Measurements from ENCODE around the gene RIC8B.

The RIC8B gene

GRCh38 chr12:106767954-106768822 is 6.3 kb upstream of the RIC8B start:
- no peaks in the 10 kb centered on the region for H3K36me3 Mint-ChIP-seq
- no peak for DNase-seq
- peaks cover 25% of the 10 kb centered on the region for H3K27me3 Mint-ChIP-seq
- no peak overlapping the region for H3K4me3 Mint-ChIP-seq
- peaks cover 3% of the 10 kb centered on the region for H3K4me1 Mint-ChIP-seq
- no peak overlapping the region for H3K27ac Mint-ChIP-seq
- no peaks in the 10 kb centered on the region for H3K9me3 Mint-ChIP-seq
- CTCF ChIA-PET = no interaction called here

- no peaks in the 10 kb centered on the region for H3K36me3 Mint-ChIP-seq
- CTCF ChIA-PET = no interaction called here
- DNase-seq = no peak
- H3K27ac Mint-ChIP-seq = no peak overlapping the region
- no peaks in the 10 kb centered on the region for H3K9me3 Mint-ChIP-seq
- H3K4me3 Mint-ChIP-seq = no peak overlapping the region
- peaks cover 12% of the 10 kb centered on the region for H3K4me1 Mint-ChIP-seq
- peaks cover 25% of the 10 kb centered on the region for H3K27me3 Mint-ChIP-seq
Observed at GRCh38 chr12:106769078-106769477, 5.4 kb upstream of the RIC8B start.

DNA sequence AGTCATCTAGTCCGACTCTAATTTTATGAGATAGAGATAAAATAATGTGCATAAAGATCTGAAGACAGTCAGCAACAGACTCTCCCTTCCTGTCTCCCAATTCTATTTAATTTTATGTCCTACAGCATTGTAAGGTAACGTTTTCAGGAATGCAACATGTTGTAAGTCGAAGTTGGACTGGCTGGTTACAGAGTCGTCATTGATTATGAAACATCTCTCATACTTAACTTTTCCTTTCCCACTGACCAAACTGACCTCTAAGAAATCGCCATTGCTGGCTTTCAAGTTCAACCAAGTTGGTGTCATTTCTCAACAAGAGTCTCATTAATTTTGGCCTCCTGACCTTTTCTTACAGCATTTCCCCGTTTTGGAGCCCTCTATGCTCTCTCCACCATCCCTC is 4.9 kb upstream of the RIC8B start:
- Mint-ChIP-seq H3K36me3 (no peaks in the 10 kb centered on the region), H3K4me3 (no peak overlapping the region), H3K27ac (no peak overlapping the region), H3K4me1 (peaks cover 15% of the 10 kb centered on the region), H3K27me3 (peaks cover 25% of the 10 kb centered on the region), H3K9me3 (no peaks in the 10 kb centered on the region)
- CTCF ChIA-PET = no interaction called here
- DNase-seq = no peak

DNA sequence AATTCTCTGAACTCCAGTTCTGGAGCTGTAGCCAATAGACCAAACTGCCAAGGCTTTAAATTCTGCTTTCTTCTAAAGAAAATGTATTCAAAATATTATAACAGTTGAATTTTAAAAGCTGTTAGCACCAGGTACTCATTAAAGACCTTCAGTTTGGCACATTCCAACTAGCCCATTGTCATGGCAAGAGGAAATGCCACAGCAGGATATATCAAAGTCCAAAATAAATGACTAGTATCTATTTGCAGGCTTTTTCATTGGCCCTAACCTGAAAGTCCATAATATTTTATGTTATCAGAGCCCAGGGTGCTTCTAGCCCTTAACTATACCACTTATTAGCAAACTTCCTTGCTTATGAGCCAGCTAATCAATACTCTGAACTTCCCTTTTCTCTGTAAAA is 3.1 kb upstream of the RIC8B start:
- Mint-ChIP-seq H3K27ac (no peak overlapping the region), H3K4me3 (no peak overlapping the region), H3K27me3 (peaks cover 21% of the 10 kb centered on the region), H3K36me3 (peaks cover 5% of the 10 kb centered on the region), H3K4me1 (peaks cover 31% of the 10 kb centered on the region), H3K9me3 (no peaks in the 10 kb centered on the region)
- CTCF ChIA-PET = no interaction called here
- no peak for DNase-seq

- Mint-ChIP-seq H3K27me3 (peaks cover 9% of the 10 kb centered on the region), H3K9me3 (no peaks in the 10 kb centered on the region), H3K36me3 (peaks cover 10% of the 10 kb centered on the region), H3K4me1 (peaks cover 39% of the 10 kb centered on the region), H3K27ac (peak overlapping the region; percentile 91), H3K4me3 (peak overlapping the region; percentile 93)
- CTCF ChIA-PET = interaction anchor here (1.7 kb wide), 1 partner anchor 20 kb away, joined by 6 read pairs; no protein-coding TSS in a partner anchor
- DNase-seq = no peak
Observed at GRCh38 chr12:106773286-106774004, 1.0 kb upstream of the RIC8B start.

DNA sequence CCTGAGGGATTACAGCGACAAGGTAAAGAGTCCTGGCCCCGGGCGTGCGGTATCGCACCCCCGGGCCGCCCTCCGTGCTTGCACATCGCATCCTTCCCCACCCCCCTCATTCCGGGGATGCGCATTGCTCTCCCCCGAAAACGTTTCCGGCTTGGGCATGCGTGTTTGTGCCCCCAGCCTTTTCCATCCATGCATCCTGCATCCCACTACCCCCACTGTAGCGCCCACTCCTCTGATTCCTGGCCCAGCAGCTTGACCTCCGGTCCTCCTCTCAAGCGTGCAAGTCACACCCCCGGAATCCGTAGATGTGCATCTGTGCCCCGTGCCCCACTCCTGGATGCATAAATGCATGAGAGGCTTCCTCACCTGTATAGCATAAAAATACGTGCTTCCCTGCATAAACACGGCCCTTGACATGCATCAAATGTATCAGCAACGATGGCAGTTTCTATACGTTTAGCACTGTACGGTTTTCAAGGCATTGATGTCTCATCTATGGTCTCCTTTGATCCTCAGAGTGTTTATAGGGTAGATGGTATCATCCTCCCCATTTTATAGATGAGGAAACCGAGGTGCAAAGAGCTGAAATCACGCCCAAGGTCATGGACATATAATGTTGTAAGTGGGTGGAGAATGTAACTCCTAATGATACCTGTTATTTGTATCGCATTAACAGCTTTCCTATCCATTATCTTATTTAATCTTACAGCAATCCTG is 484 bp downstream of the RIC8B start:
- peak overlapping the region; percentile 93 for H3K4me3 Mint-ChIP-seq
- CTCF ChIA-PET = interaction anchor here (1.2 kb wide), 1 partner anchor 183 kb away, joined by 3 read pairs; no protein-coding TSS in a partner anchor

DNA sequence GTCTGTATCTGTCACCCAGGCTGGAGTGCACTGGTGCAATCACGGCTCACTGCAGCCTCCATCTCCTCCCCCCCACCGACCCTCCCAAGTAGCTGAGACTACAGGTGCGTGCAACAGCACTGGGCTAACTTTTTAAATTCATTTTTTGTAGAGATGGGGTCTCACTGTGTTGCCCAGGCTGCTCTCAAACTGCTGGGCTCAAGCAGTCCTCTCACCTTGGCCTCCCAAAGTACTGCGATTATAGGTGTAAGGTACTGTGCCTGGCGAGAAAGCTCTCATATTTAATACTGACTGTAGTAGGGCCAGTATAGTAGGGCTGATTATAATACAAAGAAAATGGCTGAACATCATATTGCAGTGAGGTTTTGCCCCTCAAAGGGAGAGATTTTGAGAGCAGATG is 2.4 kb downstream of the RIC8B start:
- DNase-seq = no peak
- H3K9me3 Mint-ChIP-seq = no peaks in the 10 kb centered on the region
- H3K36me3 Mint-ChIP-seq = peaks cover 12% of the 10 kb centered on the region
- H3K4me3 Mint-ChIP-seq = no peak overlapping the region
- H3K4me1 Mint-ChIP-seq = peaks cover 39% of the 10 kb centered on the region
- no peaks in the 10 kb centered on the region for H3K27me3 Mint-ChIP-seq
- no peak overlapping the region for H3K27ac Mint-ChIP-seq
- CTCF ChIA-PET = no interaction called here

More for the DNA sequence above, 484 bp downstream of the RIC8B start:
- Mint-ChIP-seq H3K27me3 (no peaks in the 10 kb centered on the region), H3K27ac (peak overlapping the region; percentile 91), H3K36me3 (peaks cover 10% of the 10 kb centered on the region), H3K4me1 (peaks cover 39% of the 10 kb centered on the region), H3K9me3 (no peaks in the 10 kb centered on the region)
- peak; percentile 51 for DNase-seq

- H3K27ac Mint-ChIP-seq = no peak overlapping the region
- no peaks in the 10 kb centered on the region for H3K27me3 Mint-ChIP-seq
- CTCF ChIA-PET = no interaction called here
- no peaks in the 10 kb centered on the region for H3K9me3 Mint-ChIP-seq
- no peak for DNase-seq
- H3K4me1 Mint-ChIP-seq = peaks cover 21% of the 10 kb centered on the region
- peaks cover 12% of the 10 kb centered on the region for H3K36me3 Mint-ChIP-seq
- no peak overlapping the region for H3K4me3 Mint-ChIP-seq
Observed at GRCh38 chr12:106780010-106780631, 5.6 kb downstream of the RIC8B start.

DNA sequence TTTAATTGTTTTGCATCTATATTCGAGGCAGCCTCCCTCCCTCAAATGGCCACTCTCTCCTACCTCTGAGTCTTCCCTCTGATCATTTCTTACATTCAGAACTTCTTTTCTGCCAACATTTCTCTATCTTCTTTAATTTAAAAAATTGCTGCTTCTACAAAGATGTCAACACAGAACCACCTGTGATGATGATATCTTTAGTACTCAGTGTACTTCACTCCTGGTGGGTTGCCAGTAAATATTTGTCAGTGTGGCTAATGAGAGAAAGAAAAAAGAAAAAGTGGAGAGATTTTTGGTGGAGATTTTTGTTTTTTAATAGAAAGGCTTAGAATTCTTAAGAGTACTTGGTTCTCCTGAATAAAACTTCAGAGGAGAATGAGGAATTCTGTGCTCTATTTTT is 8.1 kb downstream of the RIC8B start:
- H3K27me3 Mint-ChIP-seq = no peaks in the 10 kb centered on the region
- H3K27ac Mint-ChIP-seq = no peak overlapping the region
- CTCF ChIA-PET = no interaction called here
- no peak for DNase-seq
- H3K4me3 Mint-ChIP-seq = no peak overlapping the region
- H3K9me3 Mint-ChIP-seq = no peaks in the 10 kb centered on the region
- peaks cover 9% of the 10 kb centered on the region for H3K36me3 Mint-ChIP-seq
- H3K4me1 Mint-ChIP-seq = no peaks in the 10 kb centered on the region

GRCh38 chr12:106783515-106783914 is 9.0 kb downstream of the RIC8B start:
- H3K4me3 Mint-ChIP-seq = no peak overlapping the region
- no peaks in the 10 kb centered on the region for H3K9me3 Mint-ChIP-seq
- no peaks in the 10 kb centered on the region for H3K4me1 Mint-ChIP-seq
- no peak for DNase-seq
- H3K27me3 Mint-ChIP-seq = no peaks in the 10 kb centered on the region
- H3K27ac Mint-ChIP-seq = no peak overlapping the region
- CTCF ChIA-PET = no interaction called here
- H3K36me3 Mint-ChIP-seq = peaks cover 15% of the 10 kb centered on the region

DNA sequence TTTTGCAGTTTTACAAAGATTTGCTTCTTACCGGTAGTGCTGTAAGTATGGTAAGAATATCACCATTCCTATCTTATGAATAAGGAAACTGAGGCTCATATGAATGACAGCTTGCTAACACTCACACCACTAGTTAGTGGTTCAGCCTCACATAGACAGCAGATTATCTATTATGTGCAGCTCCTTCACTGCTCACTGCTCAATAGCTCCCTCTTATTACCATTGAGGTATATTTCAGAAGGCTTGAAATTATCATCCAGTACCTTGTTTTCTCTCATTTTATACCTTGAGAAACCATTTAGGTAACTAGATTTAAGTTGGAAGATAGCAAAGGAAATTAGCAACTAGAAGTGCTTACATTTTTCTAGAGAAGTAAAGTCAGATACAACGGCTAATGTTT is 15.5 kb downstream of the RIC8B start:
- CTCF ChIA-PET = interaction anchor here (0.6 kb wide), 1 partner anchor 55 kb away, joined by 3 read pairs; no protein-coding TSS in a partner anchor
- Mint-ChIP-seq H3K4me3 (no peak overlapping the region), H3K27me3 (no peaks in the 10 kb centered on the region), H3K4me1 (no peaks in the 10 kb centered on the region), H3K27ac (no peak overlapping the region), H3K36me3 (peaks cover 41% of the 10 kb centered on the region), H3K9me3 (no peaks in the 10 kb centered on the region)
- DNase-seq = no peak

- DNase-seq = no peak
- Mint-ChIP-seq H3K9me3 (no peaks in the 10 kb centered on the region), H3K27ac (no peak overlapping the region), H3K27me3 (no peaks in the 10 kb centered on the region), H3K4me1 (no peaks in the 10 kb centered on the region), H3K4me3 (no peak overlapping the region), H3K36me3 (peaks cover 39% of the 10 kb centered on the region)
- CTCF ChIA-PET = no interaction called here
Observed at GRCh38 chr12:106791531-106791930, 17.0 kb downstream of the RIC8B start.

DNA sequence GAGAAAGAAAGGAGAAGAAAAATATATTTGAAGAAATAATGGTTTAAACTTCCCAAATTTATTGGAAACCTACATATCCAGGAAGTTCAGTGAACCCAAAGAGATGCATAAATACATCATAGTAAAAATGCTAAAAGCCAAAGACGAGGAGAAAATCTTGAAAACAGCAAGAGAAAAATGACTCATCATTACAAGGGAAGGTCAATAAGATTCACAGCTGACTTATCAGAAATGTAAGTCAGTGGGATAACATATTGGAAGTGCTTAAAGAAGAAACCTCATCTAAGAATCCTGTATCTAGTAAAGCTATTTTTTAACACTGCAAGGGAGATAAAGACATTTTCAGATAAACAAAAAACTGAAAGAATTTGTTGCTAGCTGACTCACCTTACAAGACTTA is 19.9 kb downstream of the RIC8B start:
- H3K4me1 Mint-ChIP-seq = no peaks in the 10 kb centered on the region
- no peak for DNase-seq
- peaks cover 23% of the 10 kb centered on the region for H3K36me3 Mint-ChIP-seq
- H3K9me3 Mint-ChIP-seq = no peaks in the 10 kb centered on the region
- CTCF ChIA-PET = no interaction called here
- H3K27ac Mint-ChIP-seq = no peak overlapping the region
- no peaks in the 10 kb centered on the region for H3K27me3 Mint-ChIP-seq
- no peak overlapping the region for H3K4me3 Mint-ChIP-seq

- DNase-seq = no peak
- H3K27ac Mint-ChIP-seq = no peak overlapping the region
Observed at GRCh38 chr12:106801167-106801708, 26.8 kb downstream of the RIC8B start.

More at GRCh38 chr12:106801167-106801708, 26.8 kb downstream of the RIC8B start:
- H3K36me3 Mint-ChIP-seq = peaks cover 18% of the 10 kb centered on the region
- CTCF ChIA-PET = interaction anchor here (1.0 kb wide), 1 partner anchor 118 kb away, joined by 3 read pairs; no protein-coding TSS in a partner anchor
- H3K4me1 Mint-ChIP-seq = no peaks in the 10 kb centered on the region
- no peak overlapping the region for H3K4me3 Mint-ChIP-seq
- H3K9me3 Mint-ChIP-seq = no peaks in the 10 kb centered on the region
- H3K27me3 Mint-ChIP-seq = no peaks in the 10 kb centered on the region

All from activated naive CD4-positive, alpha-beta T cell treated with anti-CD3 and anti-CD28 coated beads, Interleukin-2, amount 10 ng/mL, durations not matched to agents 7 days and 5 days (primary cell).